ENCODE measurements around the gene CXCL14.
"Not testable (repeated sequence)": the region's sequence is repeated elsewhere in the genome, so short reads cannot be mapped to it uniquely, and the experiment has no call there.

The CXCL14 gene

GRCh38 chr5:135541807-135542502 lies 36.8 kb downstream of the CXCL14 start:
- DNase-seq, result no peak

GRCh38 chr5:135539430-135540005 lies 39.3 kb downstream of the CXCL14 start:
- DNase-seq, result no peak

DNA sequence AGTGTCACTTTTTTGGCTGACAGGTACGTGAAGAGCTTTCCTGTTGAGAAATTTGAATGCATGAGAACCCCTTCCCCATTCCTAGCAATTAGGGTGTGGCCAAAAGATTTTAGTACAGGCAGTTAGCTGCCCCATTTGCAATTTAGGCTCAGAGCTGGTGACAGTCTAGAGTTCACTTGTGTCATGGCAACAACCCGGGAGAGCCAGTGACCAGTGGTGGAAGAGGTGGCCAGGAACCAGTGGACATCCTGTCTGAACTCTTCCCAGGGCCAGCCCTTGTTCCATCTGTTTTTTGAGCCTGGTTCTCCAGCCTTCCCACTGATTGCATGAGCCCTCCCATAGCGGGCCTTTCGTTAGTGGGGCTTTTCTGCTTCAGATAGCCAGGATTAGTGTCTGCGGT lies 40.5 kb downstream of the CXCL14 start:
- DNase-seq, result no peak

GRCh38 chr5:135537745-135538144 lies 41.0 kb downstream of the CXCL14 start:
- no peak for DNase-seq

GRCh38 chr5:135537271-135537670 lies 41.5 kb downstream of the CXCL14 start:
- no peak for DNase-seq

DNA sequence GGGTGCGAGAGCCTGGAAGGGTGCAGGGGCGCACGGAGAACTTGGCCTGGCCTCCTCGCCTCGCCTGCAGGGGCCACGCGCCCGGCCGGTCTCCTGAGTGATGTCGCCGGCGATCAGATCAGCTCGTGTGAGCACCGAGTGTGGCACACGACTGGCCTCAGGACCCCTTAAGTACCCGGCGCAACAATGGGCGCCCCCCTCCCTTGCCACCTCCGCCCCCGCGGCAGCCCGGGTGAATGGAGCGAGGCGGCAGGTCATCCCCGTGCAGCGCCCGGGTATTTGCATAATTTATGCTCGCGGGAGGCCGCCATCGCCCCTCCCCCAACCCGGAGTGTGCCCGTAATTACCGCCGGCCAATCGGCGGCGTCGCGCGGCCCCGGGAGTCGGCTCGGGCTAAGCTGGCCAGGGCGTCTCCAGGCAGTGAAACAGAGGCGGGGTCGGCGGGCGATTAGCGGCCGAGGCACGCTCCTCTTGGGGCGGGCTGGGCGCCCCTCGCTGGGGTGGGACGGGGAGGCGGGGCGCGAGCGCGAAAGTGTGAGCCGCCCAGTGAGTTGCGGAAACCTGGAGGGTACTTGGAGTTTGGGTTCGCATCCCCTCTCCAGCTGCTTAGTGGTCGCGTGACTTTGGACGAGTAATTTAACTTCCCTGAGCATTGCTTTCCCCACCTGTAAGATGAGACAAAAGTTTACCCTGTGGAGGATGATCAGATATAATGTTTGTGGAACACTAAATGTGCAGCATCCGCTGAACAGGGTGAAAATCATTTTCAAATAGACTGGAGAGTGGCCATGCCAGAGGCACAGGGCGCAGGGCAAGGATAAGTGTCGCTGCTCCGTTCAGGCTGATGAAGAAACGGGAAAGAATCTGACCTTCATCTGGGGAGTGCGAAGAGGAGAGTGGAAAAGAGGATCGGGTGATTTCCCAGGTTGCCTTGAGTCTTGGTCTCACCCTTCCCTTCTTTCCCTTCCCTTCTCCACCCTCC lies 42.7 kb downstream of the CXCL14 start, which contains the start of gene NEUROG1:
TSS of gene NEUROG1 (minus strand) at position 145 of the 982 bp plus-strand sequence. CDS start 274 bp downstream, outside the sequence.
- DNase-seq, result no peak

DNA sequence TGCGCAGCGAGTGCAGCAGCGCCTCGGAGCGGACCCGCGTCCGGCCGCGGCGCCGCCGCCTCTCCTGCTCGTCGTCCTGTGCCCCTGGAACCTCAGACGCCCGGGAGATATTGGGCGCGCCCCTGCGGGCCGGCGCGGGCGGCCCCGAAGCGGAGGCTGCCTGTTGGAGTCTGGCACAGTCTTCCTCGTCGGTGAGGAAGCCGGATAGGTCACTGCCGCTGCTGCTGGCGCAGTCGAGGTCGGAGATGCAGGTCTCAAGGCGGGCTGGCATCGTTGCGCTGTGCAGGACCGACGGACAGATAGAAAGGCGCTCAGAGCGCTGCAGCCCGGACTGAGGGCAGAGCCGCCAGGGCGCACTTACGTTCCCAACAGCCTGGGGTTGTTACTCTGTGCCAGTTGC lies 43.4 kb downstream of the CXCL14 start:
- no peak for DNase-seq

DNA sequence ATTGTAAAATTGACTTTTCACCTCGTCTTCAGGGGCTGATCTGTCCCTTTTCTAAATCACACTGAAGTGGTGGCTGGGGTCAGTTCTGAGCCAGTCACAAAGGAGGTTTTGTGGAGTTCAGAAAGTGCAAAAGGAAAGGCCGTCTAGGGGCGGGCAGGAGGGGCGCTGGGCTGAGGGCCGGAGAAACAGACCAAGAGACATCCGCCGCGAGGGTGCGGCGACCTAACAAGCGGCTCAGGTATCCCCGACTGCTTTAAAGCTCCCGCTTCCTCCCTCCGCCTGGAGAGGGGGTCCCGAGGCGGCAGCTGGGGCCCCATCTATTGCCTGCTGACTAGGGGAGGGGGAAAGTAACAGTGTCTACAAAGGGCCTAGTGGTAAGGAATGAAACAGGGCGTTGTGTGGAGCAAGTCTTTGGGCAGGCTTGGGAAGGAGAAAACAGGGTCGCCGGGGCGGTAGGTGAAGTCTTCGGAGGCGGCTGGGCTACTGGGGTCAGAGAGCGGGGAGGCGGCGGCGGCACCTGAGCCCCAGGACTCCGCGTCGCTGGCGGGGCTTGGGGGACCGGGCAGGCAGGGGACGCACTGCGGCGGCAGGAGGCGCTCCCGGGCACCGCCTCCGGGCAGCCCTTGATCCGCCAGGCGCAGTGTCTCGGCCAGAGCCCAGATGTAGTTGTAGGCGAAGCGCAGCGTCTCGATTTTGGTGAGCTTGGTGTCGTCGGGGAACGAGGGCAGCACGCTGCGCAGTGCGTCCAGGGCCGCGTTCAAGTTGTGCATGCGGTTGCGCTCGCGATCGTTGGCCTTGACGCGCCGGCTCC lies 44.0 kb downstream of the CXCL14 start:
- DNase-seq, result no peak

DNA sequence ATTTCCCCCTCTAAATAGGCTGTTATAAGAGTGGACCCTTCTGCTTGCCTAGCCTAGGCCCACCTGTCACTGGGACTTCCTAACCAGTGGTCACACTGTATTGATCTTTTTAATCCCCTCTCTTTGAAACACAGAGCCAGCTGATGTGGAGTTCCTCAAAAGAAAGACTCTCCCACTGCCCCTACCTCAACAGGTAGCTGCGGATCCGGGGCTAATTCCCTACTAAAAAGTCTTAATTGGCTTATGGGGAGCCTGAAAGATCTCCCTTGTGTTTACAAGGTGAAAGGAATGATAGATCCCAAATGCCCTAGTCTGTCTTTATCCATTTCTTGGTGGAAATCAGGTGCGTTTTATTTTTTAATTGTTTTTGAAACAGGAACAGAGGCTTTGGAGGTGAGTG lies 45.0 kb downstream of the CXCL14 start:
- no peak for DNase-seq

- no peak for DNase-seq
Observed at GRCh38 chr5:135533334-135533733, 45.5 kb downstream of the CXCL14 start.

DNA sequence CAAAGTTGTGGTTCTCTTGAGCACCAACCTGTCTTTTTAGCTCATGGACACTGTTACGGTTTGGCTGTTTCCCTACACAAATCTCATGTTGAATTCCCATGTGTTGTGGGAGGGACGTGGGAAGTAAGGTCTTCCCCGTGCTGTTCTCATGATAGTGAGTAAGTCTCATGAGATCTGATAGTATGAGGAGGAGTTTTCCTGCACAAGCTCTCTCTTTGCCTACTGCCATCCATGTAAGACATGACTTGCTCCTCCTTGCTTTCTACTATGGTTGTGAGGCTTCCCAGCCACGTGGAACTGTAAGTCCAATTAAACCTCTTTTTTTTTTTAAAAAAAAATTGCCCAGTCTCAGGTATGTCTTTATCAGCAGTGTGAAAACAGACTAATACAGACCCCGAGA lies 49.2 kb downstream of the CXCL14 start:
- DNase-seq, result not testable (repeated sequence)

GRCh38 chr5:135526924-135527323 lies 51.9 kb downstream of the CXCL14 start:
- DNase-seq, result no peak

DNA sequence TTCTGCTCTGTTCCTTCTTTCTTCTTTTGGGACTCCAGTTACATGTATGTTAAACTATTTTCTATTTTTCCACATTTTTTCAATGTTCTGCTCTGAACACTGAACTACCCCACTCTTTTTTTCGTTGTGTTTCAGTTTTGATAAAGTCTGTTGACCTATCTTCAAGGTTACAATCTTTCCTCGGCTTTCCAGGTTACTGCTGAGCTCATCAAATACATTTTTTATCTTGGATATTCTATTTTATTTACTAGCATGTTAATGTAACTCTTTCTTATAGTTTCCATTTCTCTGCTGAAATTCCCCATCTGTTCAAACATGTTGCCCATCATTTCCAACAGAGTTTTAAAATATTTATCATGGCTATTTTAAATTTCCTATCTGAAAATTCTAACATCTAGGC lies 56.8 kb downstream of the CXCL14 start:
- DNase-seq, result no peak
